HG03064 (cell line): ENCODE results near the gene MYO5A.
"Not testable (repeated sequence)": the region's sequence is repeated elsewhere in the genome, so short reads cannot be mapped to it uniquely, and the experiment has no call there.

Experiments
- ATAC-seq: cut with Tn5 transposase; IDR thresholded peaks from one replicate; pipeline ENCODE4 v1.9.1; 2021; ENCODE audit warnings: low read depth; ENCODE audit not compliant: unreplicated experiment

MYO5A gene

GRCh38 chr15:52295421-52296001 lies 233.2 kb downstream of the MYO5A start, which contains the start of gene MYO5C:
TSS of gene MYO5C (minus strand) at chr15:52295804. CDS start at chr15:52295636, 168 bp downstream.
- no peak for ATAC-seq

GRCh38 chr15:52294881-52295420 lies 233.7 kb downstream of the MYO5A start:
- ATAC-seq, result no peak

- ATAC-seq, result no peak
These were observed 235.8 kb downstream of the MYO5A start for GRCh38 chr15:52292780-52293392.

- ATAC-seq, result no peak
These were observed 237.5 kb downstream of the MYO5A start for GRCh38 chr15:52291204-52291603.

- no peak for ATAC-seq
These were observed 237.9 kb downstream of the MYO5A start for GRCh38 chr15:52290800-52291199.

GRCh38 chr15:52290329-52290728 lies 238.4 kb downstream of the MYO5A start:
- no peak for ATAC-seq

- no peak for ATAC-seq
These were observed 239.0 kb downstream of the MYO5A start for GRCh38 chr15:52289629-52290081.

- no peak for ATAC-seq
These were observed 239.7 kb downstream of the MYO5A start for GRCh38 chr15:52288986-52289385.

GRCh38 chr15:52288051-52288942 lies 240.4 kb downstream of the MYO5A start:
- ATAC-seq, result no peak

- ATAC-seq, result no peak
These were observed 241.6 kb downstream of the MYO5A start for GRCh38 chr15:52287114-52287513.

- not testable (repeated sequence) for ATAC-seq
These were observed 242.7 kb downstream of the MYO5A start for GRCh38 chr15:52285941-52286340.

- no peak for ATAC-seq
These were observed 244.5 kb downstream of the MYO5A start for GRCh38 chr15:52284164-52284563.

- no peak for ATAC-seq
These were observed 245.4 kb downstream of the MYO5A start for GRCh38 chr15:52283281-52283680.

- ATAC-seq, result no peak
These were observed 246.3 kb downstream of the MYO5A start for GRCh38 chr15:52282418-52282817.

- no peak for ATAC-seq
These were observed 247.3 kb downstream of the MYO5A start for GRCh38 chr15:52281085-52282035.

GRCh38 chr15:52280326-52281084 lies 248.2 kb downstream of the MYO5A start:
- ATAC-seq, result no peak

GRCh38 chr15:52278636-52279367 lies 249.9 kb downstream of the MYO5A start:
- ATAC-seq, result no peak

GRCh38 chr15:52278135-52278534 lies 250.5 kb downstream of the MYO5A start:
- ATAC-seq, result no peak

- ATAC-seq, result no peak
These were observed 251.1 kb downstream of the MYO5A start for GRCh38 chr15:52277575-52277974.
